Left lobe of liver (tissue), 2 donors: Measurements from ENCODE around the gene MEF2D. TPM values are rescaled to one million over a fixed set of nuclear protein-coding genes. Genes with fewer than 3 reads are reported as not detected.

ENCODE experiments used
- ATAC-seq: fragments of 200-7000 bp; cut with Tn5 transposase; one replicate; pipeline ENCODE4 v1.9.1; 2020; ENCODE audit warnings: mild to moderate bottlenecking, moderate library complexity
- DNase-seq: peaks from one replicate; pipeline ENCODE4 v3.0.0-alpha.2; 2020; ENCODE audit warnings: low spot score
- total RNA-seq: library from RNA; stranded (reverse); gene quantifications from one replicate; pipeline ENCODE4 v1.2.1, GENCODE V29; 2021
- donor health status: DM: no; HTN: no; CAD: no; lungs with moderate emphysema.
- donor health status: DM: no; HTN: yes; CAD: no.

MEF2D gene
- total RNA-seq: 17.5 TPM

GRCh38 chr1:156500543-156500792, at the start of gene MEF2D:
Gene MEF2D, minus strand, starts transcription at chr1:156500775. Its CDS starts 17,483 bp downstream, at chr1:156483292.
- no peak for DNase-seq
- ATAC-seq: no peak

GRCh38 chr1:156550346-156550745, 49.8 kb upstream of the MEF2D start:
- no peak for DNase-seq
- ATAC-seq: no peak

GRCh38 chr1:156549831-156550230, 49.3 kb upstream of the MEF2D start:
- no peak for DNase-seq
- no peak for ATAC-seq

- no peak for ATAC-seq
- no peak for DNase-seq
Measured at GRCh38 chr1:156549390-156549789, 48.8 kb upstream of the MEF2D start.

- no peak for ATAC-seq
- no peak for DNase-seq
Measured at GRCh38 chr1:156547982-156548381, 47.4 kb upstream of the MEF2D start.

GRCh38 chr1:156547434-156547833, 46.9 kb upstream of the MEF2D start:
- DNase-seq: no peak

GRCh38 chr1:156546267-156546666, 45.7 kb upstream of the MEF2D start:
- ATAC-seq (no peak), DNase-seq (no peak)

More at GRCh38 chr1:156547434-156547833, 46.9 kb upstream of the MEF2D start:
- ATAC-seq: no peak

- ATAC-seq: no peak
- DNase-seq: no peak
Measured at GRCh38 chr1:156544592-156545102, 44.1 kb upstream of the MEF2D start.

- DNase-seq (no peak), ATAC-seq (no peak)
Measured at GRCh38 chr1:156543066-156543465, 42.5 kb upstream of the MEF2D start.

- DNase-seq (no peak), ATAC-seq (no peak)
Measured at GRCh38 chr1:156540955-156541354, 40.4 kb upstream of the MEF2D start.

- no peak for DNase-seq
- ATAC-seq: no peak
Measured at GRCh38 chr1:156539818-156540355, 39.3 kb upstream of the MEF2D start.

- no peak for ATAC-seq
- no peak for DNase-seq
Measured at GRCh38 chr1:156538711-156539440, 38.3 kb upstream of the MEF2D start.

GRCh38 chr1:156537027-156537426, 36.5 kb upstream of the MEF2D start:
- DNase-seq (no peak), ATAC-seq (no peak)

- DNase-seq: no peak
Measured at GRCh38 chr1:156534424-156535060, 34.0 kb upstream of the MEF2D start.

GRCh38 chr1:156533568-156534220, 33.1 kb upstream of the MEF2D start:
- ATAC-seq: no peak
- no peak for DNase-seq

More at GRCh38 chr1:156534424-156535060, 34.0 kb upstream of the MEF2D start:
- no peak for ATAC-seq

GRCh38 chr1:156532374-156532773, 31.8 kb upstream of the MEF2D start:
- ATAC-seq (no peak), DNase-seq (no peak)

GRCh38 chr1:156530006-156530405, 29.4 kb upstream of the MEF2D start:
- ATAC-seq: no peak
- DNase-seq: no peak

- no peak for DNase-seq
- no peak for ATAC-seq
Measured at GRCh38 chr1:156528875-156529425, 28.4 kb upstream of the MEF2D start.

GRCh38 chr1:156528231-156528630, 27.7 kb upstream of the MEF2D start:
- ATAC-seq (no peak), DNase-seq (no peak)

- no peak for ATAC-seq
- DNase-seq: no peak
Measured at GRCh38 chr1:156527584-156527983, 27.0 kb upstream of the MEF2D start.

- no peak for DNase-seq
- ATAC-seq: peak; percentile 38
Measured at GRCh38 chr1:156525856-156526489, 25.4 kb upstream of the MEF2D start.
